Heart left ventricle (tissue), 13 donors: ENCODE measurements around the gene LEUTX.

ENCODE experiments used
- CTCF ChIP-seq, 12 donors: fragments of 200-600 bp; sonication (generic) in 4 of 12; IDR thresholded peaks; one replicate each; pipeline versions ENCODE4 v1.5.0 to v1.8.0; 2018 to 2022; ENCODE audit warnings: antibody characterized with exemption in 12 of 12, mild to moderate bottlenecking in 5 of 12
- POLR2A ChIP-seq, 2 donors: fragments of 450-650 bp; IDR thresholded peaks; one replicate each; pipeline ENCODE4 v1.6.1; 2017; ENCODE audit warnings: antibody characterized with exemption in 2 of 2, mild to moderate bottlenecking in 2 of 2, moderate library complexity in 2 of 2
- donor health status: ischemic (EF 13 %, LVEDD 7.1; RV severe dilation, severe dysfunction).
- donor health status: DM: no; HTN: yes; CAD: no.
- donor health status: DM: no; HTN: no; CAD: no.
- donor health status: ischemic (EF 25% LVEDD 6.9; RV normal size, moderate dysfunction).
- donor health status: ischemic (EF 25% LVEDD 5.7; RV mildly dilated, moderate dysfunction).
- donor health status: ischemic (EF 35%, LVEDD 5.7; RV mildly dilated, moderate dysfunction).
- donor health status: nonischemic (EF 11% LVEDD 7.7; RV severe dilation, severe dysfunction).
- donor health status: DM: yes; HTN: yes; CAD: no.
- donor health status: PGD.
- donor health status: ischemic (EF 29% LVEDD 5.4; RV normal size, mild dysfunction).
- donor health status: nonischemic (EF 23%, LVEDD 6.1; RV moderate dilation, normal function).

GRCh38 chr19:39833160-39833463 is 54.5 kb downstream of the LEUTX start:
- TF ChIP-seq CTCF (IDR thresholded peaks at IDR 0.05): no peak
- TF ChIP-seq POLR2A (IDR thresholded peaks at IDR 0.05): no peak
